HG02610 (cell line): ENCODE results near the gene GGACT.
A peak's percentile ranks its signal among the peaks of the same experiment; 100 is the strongest.
"Not testable (repeated sequence)": the region's sequence is repeated elsewhere in the genome, so short reads cannot be mapped to it uniquely, and the experiment has no call there.

Experiments
- ATAC-seq: cut with Tn5 transposase; IDR thresholded peaks from one replicate; pipeline ENCODE4 v1.9.1; 2021; ENCODE audit warnings: mild to moderate bottlenecking, moderate library complexity; ENCODE audit not compliant: unreplicated experiment

The GGACT gene

GRCh38 chr13:100602493-100603111 lies 14.0 kb upstream of the GGACT start:
- no peak for ATAC-seq

DNA sequence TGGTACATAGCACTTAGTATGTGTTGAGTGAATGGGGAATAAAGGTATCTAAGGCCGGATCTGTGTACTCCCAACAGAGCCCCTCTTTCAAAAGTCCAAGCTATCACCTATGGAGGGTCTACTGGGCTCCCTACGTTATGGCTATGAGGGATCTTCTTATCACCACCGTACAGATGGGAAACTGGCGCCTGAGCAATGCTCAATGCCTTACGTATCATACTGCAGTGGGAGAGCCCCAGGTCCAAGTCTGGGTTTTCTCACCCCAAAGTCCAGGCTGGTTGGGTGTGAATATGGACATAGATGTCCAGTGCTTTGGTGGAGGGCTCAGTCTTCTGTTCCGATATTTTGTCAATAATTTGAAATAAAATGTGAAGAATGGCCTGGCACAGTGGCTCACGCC lies 13.1 kb upstream of the GGACT start:
- ATAC-seq = no peak

- no peak for ATAC-seq
These were observed 12.3 kb upstream of the GGACT start for GRCh38 chr13:100600915-100601314.

DNA sequence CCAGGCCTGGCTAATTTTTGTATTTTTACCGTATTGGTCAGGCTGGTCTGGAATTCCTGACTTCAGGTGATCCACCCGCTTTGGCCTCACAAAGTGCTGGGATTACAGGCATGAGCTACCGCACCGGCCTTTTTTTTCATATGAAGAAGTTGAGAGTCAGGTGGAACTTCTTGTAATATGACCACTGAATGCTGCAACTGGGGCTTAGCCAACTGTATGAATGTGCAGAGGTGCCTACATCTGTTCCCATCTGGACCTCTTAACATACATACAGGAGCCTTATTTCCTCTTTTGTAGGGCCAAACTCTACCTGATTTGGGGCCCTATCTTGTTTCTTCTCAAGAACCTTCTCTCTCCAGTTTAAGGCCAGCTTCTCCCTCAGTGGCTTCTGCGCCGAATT lies 11.9 kb upstream of the GGACT start:
- ATAC-seq = no peak

- ATAC-seq = no peak
These were observed 8.7 kb upstream of the GGACT start for GRCh38 chr13:100597253-100597652.

DNA sequence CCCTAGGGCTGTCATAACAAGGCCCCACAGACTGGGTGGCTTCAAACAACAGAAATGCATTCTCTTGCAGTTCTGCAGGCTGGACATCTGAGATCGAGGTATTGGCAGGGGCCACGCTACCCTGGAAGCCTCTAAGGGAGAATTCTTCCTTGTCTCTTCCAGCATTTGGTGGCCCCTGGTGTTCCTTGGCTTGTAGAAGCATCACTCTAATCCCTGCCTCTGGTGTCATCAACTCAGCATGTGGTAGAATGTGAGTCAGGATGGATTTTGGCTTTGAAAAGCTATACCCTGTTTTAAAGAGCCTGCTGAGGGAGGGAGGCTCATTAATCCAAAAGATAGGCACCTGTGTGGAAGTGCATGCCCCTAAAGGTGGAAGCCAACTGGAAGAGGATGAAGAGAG lies 7.9 kb upstream of the GGACT start:
- no peak for ATAC-seq

DNA sequence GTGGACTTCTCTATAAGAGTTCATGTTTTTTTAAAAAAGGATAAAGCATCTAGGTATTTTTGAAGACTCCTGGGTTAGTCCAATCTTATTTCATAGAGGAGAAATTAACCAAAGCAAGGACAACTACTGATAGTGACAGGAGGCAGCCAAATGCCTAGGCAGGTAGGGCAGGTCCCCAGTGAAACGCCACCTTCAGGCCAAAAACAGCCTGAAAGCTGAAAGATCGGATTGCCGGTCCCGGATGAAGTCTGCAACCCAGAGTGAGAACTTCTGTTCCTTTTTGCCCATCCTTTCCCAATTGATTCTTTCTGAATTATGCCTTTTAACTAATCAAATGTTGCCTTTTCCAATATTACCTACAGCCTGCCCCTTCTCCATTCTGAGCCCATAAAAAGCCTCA lies 6.1 kb upstream of the GGACT start:
- no peak for ATAC-seq

DNA sequence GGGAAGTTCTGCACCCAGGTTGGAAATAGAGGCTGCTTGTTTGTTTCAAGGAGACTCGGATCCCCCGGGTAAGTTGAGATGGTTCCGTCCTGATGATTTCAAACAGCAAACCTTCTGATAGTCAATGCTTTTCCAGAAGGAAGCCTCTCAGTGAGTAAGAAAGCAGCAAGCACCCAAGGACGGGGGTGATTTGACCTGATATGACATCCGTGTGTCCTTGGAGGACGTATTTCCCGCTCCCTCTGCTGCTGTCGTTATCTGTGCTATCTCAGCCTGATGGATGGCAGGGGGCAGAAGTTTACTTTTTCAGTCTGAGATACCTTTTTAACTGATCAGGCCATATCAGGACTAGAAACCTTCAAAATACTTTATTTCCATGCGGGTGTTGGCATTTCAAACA lies 5.7 kb upstream of the GGACT start:
- no peak for ATAC-seq

- no peak for ATAC-seq
These were observed 663 bp upstream of the GGACT start for GRCh38 chr13:100589178-100589725.

DNA sequence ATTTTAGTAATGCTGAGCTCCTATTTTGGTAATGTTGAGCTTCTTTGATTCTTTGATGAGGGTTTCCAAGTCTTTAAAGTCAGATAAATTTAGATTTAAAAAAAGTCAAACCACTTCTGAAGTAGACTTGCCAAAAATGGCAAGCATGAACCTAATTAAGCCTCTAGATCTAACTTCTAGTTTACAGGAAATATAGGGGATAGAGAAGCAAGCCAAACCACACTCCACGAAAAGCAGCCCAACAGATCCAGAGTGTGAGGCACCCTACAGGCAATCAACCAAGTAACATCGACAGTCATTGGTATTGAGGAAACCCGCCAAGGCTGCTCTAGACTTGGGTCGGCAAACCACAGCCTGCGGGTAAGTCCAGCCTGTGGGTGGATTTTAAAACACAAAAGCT lies 3.7 kb downstream of the GGACT start:
- ATAC-seq = no peak

GRCh38 chr13:100581504-100581903 lies 7.1 kb downstream of the GGACT start:
- no peak for ATAC-seq

GRCh38 chr13:100581030-100581429 lies 7.6 kb downstream of the GGACT start:
- ATAC-seq = no peak

DNA sequence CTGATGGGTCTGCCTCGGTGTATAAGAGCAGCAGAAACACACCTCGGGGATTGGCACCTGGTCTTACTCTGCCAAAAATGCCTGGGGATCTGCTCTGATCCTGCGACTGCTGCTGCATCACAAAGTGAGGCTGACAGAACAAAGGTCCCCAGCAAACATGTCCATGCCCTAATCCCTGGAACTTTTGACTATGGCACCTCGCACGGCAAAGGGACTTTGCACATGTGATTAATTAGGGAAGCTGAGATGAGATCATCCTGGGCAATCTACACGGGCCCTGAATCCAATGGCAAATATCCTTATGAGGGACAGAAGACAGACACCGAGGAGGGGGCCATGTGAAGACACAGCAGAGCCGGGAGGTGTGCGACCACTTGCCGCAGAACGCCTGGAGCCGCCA lies 8.5 kb downstream of the GGACT start:
- ATAC-seq = no peak

- not testable (repeated sequence) for ATAC-seq
These were observed 11.3 kb downstream of the GGACT start for GRCh38 chr13:100577239-100577638.

DNA sequence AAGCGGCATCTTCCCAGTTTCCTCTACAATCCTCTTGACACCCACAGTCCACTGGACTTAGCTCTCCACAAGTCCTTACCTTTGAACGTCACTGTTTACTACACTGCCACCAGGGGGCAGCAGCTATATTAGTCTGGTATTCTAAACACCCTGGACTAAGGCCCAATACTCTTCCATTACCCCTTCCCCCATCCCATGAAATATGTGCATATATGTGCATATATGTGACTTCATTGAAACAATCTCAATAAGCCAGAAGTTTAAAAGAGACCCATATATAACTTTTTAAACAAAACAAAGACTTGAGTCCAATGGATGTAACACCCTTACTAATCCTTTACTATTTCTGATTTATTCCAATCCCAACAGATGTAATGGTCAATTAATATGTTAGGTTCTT lies 15.5 kb downstream of the GGACT start:
- ATAC-seq = peak; percentile 88

GRCh38 chr13:100566543-100566942 lies 22.0 kb downstream of the GGACT start:
- ATAC-seq = no peak

- ATAC-seq = no peak
These were observed 23.3 kb downstream of the GGACT start for GRCh38 chr13:100565286-100565685.

- no peak for ATAC-seq
These were observed 24.0 kb downstream of the GGACT start for GRCh38 chr13:100564444-100565223.

DNA sequence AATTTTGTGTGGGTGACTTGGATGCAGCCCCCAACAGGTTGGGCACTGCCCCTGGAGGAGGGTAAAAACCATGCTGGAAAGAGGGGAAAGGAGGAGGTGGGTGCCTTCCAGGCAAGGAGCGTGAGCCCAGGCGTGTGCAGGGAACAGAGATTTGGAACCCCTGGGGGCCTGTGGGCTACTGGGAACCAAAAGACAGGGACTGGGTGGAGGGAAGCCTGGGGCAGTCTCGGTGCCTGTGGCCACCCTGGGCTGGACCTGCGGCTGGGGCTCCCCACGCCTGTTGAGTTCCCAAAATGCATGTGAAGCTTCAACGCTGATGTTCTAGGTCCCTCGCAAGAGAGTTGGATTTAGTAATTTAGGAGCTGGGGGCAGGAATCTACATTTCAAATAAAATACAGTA lies 24.8 kb downstream of the GGACT start:
- no peak for ATAC-seq

GRCh38 chr13:100561599-100562204 lies 26.9 kb downstream of the GGACT start:
- no peak for ATAC-seq

DNA sequence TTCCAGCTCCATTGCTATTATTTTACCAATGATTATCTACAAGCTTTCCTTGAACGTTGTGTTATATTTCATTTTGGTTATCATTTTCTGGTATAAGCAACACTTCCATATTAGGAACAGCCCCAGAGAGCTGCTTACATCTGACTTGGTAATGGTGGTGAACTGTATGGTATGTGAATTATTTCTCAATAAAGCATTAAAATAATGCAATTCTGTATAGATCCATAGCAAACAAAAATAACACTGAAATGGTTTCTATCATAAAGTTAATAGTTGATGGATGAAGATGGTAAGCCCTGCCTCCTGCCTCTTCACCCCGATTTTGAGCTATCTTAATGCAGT lies 27.5 kb downstream of the GGACT start:
- ATAC-seq = no peak

GRCh38 chr13:100560498-100561157 lies 28.0 kb downstream of the GGACT start:
- ATAC-seq = no peak
